ENCODE measurements around the gene AKAP9. TPM values are rescaled to one million over a fixed set of nuclear protein-coding genes. Genes with fewer than 3 reads are reported as not detected.

The AKAP9 gene
- total RNA-seq, 4 donors from 2014 or later, result 188 to 236 (median 192) TPM

DNA sequence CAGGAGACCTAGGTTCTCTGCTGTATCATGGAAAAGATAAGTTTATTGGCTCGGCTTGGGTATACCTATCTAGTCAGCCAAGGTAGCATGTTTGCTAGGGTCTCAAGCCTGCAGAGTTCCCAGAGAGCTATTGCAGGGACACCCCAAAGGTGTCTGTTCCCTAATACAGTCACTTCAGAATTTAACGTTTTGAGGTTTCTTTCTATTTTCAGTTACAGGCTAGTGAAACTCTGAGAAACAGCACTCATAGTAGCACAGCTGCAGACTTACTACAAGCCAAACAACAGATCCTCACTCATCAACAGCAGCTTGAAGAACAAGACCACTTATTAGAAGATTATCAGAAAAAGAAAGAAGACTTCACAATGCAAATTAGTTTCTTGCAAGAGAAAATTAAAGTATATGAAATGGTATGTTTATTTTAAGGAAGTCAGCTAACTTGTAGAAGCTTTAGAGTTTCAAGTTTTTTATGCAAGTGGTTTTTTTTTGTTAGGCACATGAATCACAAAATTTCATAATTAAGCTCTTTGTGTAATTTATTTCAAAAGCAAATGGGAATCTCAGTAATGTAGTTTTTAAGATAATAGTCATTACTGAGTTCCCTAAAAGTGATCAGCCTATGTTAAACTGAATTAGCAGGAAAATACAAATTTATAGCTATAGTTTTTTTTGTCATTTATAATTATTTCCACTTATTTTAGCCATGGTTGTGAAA is 54.9 kb downstream of the AKAP9 start:
- H3K4me3 ChIP-seq, result no peak overlapping the region
- TF ChIP-seq POLR2A (IDR thresholded peaks at IDR 0.05), result no peak
- TF ChIP-seq, protein P1, sequence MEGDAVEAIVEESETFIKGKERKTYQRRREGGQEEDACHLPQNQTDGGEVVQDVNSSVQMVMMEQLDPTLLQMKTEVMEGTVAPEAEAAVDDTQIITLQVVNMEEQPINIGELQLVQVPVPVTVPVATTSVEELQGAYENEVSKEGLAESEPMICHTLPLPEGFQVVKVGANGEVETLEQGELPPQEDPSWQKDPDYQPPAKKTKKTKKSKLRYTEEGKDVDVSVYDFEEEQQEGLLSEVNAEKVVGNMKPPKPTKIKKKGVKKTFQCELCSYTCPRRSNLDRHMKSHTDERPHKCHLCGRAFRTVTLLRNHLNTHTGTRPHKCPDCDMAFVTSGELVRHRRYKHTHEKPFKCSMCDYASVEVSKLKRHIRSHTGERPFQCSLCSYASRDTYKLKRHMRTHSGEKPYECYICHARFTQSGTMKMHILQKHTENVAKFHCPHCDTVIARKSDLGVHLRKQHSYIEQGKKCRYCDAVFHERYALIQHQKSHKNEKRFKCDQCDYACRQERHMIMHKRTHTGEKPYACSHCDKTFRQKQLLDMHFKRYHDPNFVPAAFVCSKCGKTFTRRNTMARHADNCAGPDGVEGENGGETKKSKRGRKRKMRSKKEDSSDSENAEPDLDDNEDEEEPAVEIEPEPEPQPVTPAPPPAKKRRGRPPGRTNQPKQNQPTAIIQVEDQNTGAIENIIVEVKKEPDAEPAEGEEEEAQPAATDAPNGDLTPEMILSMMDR (IDR thresholded peaks at IDR 0.05), result no peak
- DNase-seq, result no peak
- no peak overlapping the region for H3K27ac ChIP-seq
- no peaks in the 10 kb centered on the region for H3K27me3 ChIP-seq
- H3K4me1 ChIP-seq, result no peaks in the 10 kb centered on the region
- H3K36me3 ChIP-seq, result peaks cover 0 to 56% (median 0%) of the 10 kb centered on the region in 3 donors
- H3K9me3 ChIP-seq, result no peaks in the 10 kb centered on the region

DNA sequence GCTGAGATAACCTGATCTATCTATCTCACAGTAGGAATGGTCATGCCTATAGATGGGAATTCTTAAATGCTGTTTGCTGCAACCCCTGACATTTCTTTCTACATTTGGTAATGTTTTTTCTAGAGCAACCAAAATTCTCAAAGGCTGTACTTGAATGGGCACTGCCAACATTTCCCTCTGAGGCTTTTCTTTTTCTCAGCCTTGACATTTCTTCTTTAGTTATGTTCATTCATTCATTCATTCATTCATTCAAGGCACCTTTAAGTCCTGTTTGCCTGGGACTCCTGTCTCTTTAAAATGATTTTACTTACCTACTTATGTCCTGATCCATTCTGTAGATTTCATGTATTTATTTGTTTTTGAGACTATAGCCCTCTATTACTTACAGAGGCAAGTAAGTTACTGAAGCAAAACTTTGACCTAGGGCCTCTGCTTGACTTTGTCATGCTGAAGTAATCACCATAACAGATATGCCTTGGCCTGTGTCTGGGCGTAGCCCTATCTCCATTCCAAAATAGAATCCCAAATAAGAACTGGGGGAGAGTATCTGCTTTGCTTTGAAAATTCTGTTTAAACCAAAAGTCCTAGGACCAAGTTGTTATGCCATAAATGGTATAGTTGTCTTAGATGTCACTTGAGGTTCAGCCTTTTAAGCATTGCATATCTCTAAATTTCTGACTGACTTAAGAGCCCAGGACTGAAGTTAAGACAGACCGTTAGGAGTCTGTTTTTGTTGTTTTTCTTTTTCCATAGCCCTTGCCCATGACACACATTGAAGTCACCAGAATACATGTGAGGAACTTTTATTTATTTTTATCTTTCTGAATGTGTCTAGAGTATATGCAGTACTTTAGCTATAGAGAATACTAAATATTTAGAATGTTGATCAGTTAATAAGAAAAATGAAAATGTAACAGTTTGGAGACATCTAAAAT is 59.2 kb downstream of the AKAP9 start:
- no peak overlapping the region for H3K27ac ChIP-seq
- DNase-seq, result no peak

DNA sequence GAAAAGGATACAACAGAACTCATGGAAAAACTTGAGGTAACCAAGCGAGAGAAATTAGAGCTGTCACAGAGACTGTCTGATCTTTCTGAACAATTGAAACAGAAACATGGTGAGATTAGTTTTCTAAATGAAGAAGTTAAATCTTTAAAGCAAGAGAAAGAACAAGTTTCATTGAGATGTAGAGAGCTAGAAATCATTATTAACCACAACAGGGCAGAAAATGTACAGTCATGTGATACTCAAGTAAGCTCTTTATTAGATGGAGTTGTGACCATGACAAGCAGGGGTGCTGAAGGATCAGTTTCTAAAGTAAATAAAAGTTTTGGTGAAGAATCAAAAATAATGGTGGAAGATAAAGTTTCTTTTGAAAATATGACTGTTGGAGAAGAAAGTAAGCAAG is 62.1 kb downstream of the AKAP9 start:
- no peak overlapping the region for H3K27ac ChIP-seq
- H3K36me3 ChIP-seq, result peaks cover 0 to 34% (median 0%) of the 10 kb centered on the region in 3 donors
- H3K4me1 ChIP-seq, result no peaks in the 10 kb centered on the region
- TF ChIP-seq POLR2A (IDR thresholded peaks at IDR 0.05), result no peak
- TF ChIP-seq, protein P1 (IDR thresholded peaks at IDR 0.05), result no peak
- H3K27me3 ChIP-seq, result no peaks in the 10 kb centered on the region
- no peaks in the 10 kb centered on the region for H3K9me3 ChIP-seq
- no peak overlapping the region for H3K4me3 ChIP-seq
- no peak for DNase-seq

More for the DNA sequence above, 59.2 kb downstream of the AKAP9 start:
- Histone ChIP-seq H3K4me1 (no peaks in the 10 kb centered on the region), H3K9me3 (no peaks in the 10 kb centered on the region), H3K36me3 (peaks cover 0 to 45% (median 0%) of the 10 kb centered on the region in 3 donors), H3K27me3 (no peaks in the 10 kb centered on the region), H3K4me3 (no peak overlapping the region)
- TF ChIP-seq POLR2A (IDR thresholded peaks at IDR 0.05), result no peak
- TF ChIP-seq, protein P1 (IDR thresholded peaks at IDR 0.05), result no peak

DNA sequence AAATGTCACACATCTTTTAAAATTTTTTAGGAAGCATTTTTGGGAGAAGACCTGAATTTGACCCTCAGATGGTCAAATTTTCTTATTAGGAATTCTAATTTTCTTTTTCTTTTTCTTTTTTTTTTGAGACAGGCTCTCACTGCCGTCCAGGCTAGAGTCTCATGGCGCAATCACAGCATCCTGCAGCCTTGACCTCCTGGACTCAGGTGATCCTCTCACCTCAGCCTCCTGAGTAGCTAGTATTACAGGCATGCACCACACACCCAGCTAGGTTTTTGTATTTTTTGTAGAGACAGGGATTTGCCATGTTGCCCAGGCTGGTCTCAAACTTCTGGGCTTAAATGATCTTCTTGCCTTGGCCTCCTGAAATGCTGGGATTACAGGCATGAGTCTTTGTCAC is 65.4 kb downstream of the AKAP9 start:
- TF ChIP-seq POLR2A (IDR thresholded peaks at IDR 0.05), result no peak
- TF ChIP-seq, protein P1 (IDR thresholded peaks at IDR 0.05), result no peak
- Histone ChIP-seq H3K4me1 (no peaks in the 10 kb centered on the region), H3K9me3 (no peaks in the 10 kb centered on the region), H3K36me3 (peaks cover 0 to 40% (median 0%) of the 10 kb centered on the region in 3 donors), H3K4me3 (no peak overlapping the region), H3K27me3 (no peaks in the 10 kb centered on the region), H3K27ac (no peak overlapping the region)
- DNase-seq, result no peak

DNA sequence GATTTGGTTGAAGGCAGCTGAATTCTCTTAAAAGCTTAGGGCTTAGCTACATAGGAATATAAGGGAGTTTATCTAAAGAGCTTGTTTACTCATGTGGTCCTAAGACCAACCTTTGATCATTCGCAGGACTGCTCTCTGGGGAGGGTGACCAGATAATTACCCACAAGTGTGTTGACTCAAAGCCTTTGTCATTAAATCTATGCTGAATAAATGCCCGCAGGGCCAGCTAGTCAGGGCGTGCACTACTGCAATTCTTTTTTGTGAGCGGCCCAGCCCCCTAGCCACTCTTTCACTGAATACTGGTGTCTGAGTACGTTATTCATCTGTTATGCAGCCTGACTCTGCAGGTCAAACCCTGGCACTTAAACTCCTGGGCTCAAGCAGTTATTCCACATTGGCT is 69.6 kb downstream of the AKAP9 start:
- H3K4me3 ChIP-seq, result no peak overlapping the region
- no peaks in the 10 kb centered on the region for H3K9me3 ChIP-seq
- no peaks in the 10 kb centered on the region for H3K27me3 ChIP-seq
- H3K36me3 ChIP-seq, result peaks cover 0 to 40% (median 0%) of the 10 kb centered on the region in 3 donors
- H3K4me1 ChIP-seq, result no peaks in the 10 kb centered on the region
- no peak overlapping the region for H3K27ac ChIP-seq
- no peak for DNase-seq
- TF ChIP-seq POLR2A (IDR thresholded peaks at IDR 0.05), result no peak

DNA sequence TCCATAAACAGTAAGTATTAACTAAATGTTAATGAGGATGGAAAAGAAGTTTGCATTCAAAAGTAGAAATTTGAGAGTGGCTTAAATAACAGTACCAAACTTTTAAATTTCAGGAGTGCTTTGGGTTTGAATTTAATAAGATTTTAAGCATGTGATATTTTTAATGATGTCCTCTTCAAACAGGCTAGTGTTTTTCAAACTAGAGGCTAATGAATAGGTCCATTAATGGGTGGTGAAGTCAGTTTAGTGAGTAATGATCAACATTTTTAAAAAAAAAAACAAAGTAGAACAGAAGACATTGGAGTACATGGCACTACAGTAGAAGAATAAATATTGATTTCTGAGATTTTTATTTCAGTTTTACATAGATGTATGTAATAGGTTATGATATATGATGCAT is 72.9 kb downstream of the AKAP9 start:
- Histone ChIP-seq H3K27ac (no peak overlapping the region), H3K4me1 (no peaks in the 10 kb centered on the region), H3K27me3 (no peaks in the 10 kb centered on the region), H3K4me3 (no peak overlapping the region), H3K36me3 (peaks cover 0 to 42% (median 0%) of the 10 kb centered on the region in 3 donors), H3K9me3 (no peaks in the 10 kb centered on the region)
- no peak for TF ChIP-seq POLR2A (IDR thresholded peaks at IDR 0.05)
- TF ChIP-seq, protein P1 (IDR thresholded peaks at IDR 0.05), result no peak
- DNase-seq, result no peak

All from Peyer's patch (tissue), 4 donors.